NCI-H2196 treated with DMSO at 0.1 percent for 48 hours (cell line): ENCODE measurements around the gene POLD2.

Experiments used
- DNase-seq: peaks from one replicate; lab custom pipeline; 2025; ENCODE audit not compliant: unreplicated experiment; lab: John Stamatoyannopoulos, UW

POLD2 gene

GRCh38 chr7:44103566-44103922 lies 19.8 kb downstream of the POLD2 start:
- no peak for DNase-seq

GRCh38 chr7:44102846-44103565 lies 20.3 kb downstream of the POLD2 start:
- DNase-seq, result no peak

GRCh38 chr7:44101966-44102845 lies 21.1 kb downstream of the POLD2 start:
- DNase-seq, result no peak

- DNase-seq, result no peak
These were observed 21.9 kb downstream of the POLD2 start for GRCh38 chr7:44101303-44101965.

GRCh38 chr7:44100458-44101302 lies 22.7 kb downstream of the POLD2 start:
- no peak for DNase-seq

- no peak for DNase-seq
These were observed 23.7 kb downstream of the POLD2 start for GRCh38 chr7:44099669-44100068.

- no peak for DNase-seq
These were observed 25.0 kb downstream of the POLD2 start for GRCh38 chr7:44098092-44099068.

- DNase-seq, result no peak
These were observed 26.1 kb downstream of the POLD2 start for GRCh38 chr7:44097064-44097932.

- no peak for DNase-seq
These were observed 26.9 kb downstream of the POLD2 start for GRCh38 chr7:44096326-44096881.

GRCh38 chr7:44095781-44096180 lies 27.6 kb downstream of the POLD2 start:
- no peak for DNase-seq

GRCh38 chr7:44094883-44095592 lies 28.3 kb downstream of the POLD2 start:
- DNase-seq, result no peak

- DNase-seq, result no peak
These were observed 29.0 kb downstream of the POLD2 start for GRCh38 chr7:44094365-44094764.

- no peak for DNase-seq
These were observed 30.2 kb downstream of the POLD2 start for GRCh38 chr7:44093102-44093641.

GRCh38 chr7:44087911-44088838 lies 35.2 kb downstream of the POLD2 start:
- DNase-seq, result no peak

- DNase-seq, result no peak
These were observed 36.7 kb downstream of the POLD2 start for GRCh38 chr7:44086627-44087026.

- no peak for DNase-seq
These were observed 37.8 kb downstream of the POLD2 start for GRCh38 chr7:44085546-44085945.

- no peak for DNase-seq
These were observed 38.6 kb downstream of the POLD2 start for GRCh38 chr7:44084701-44085100.
